GM21447 (cell line): ENCODE data around the gene ARHGAP42.

ENCODE experiments used
- ATAC-seq: cut with Tn5 transposase; IDR thresholded peaks from one replicate; pipeline ENCODE4 v1.9.1; 2021; ENCODE audit not compliant: unreplicated experiment

The ARHGAP42 gene

GRCh38 chr11:100830274-100830673 lies 143.2 kb downstream of the ARHGAP42 start:
- no peak for ATAC-seq

GRCh38 chr11:100830978-100831732 lies 144.1 kb downstream of the ARHGAP42 start:
- no peak for ATAC-seq

GRCh38 chr11:100831929-100832494 lies 144.9 kb downstream of the ARHGAP42 start:
- no peak for ATAC-seq

GRCh38 chr11:100832829-100833228 lies 145.7 kb downstream of the ARHGAP42 start:
- ATAC-seq, result no peak

- ATAC-seq, result no peak
Measured at GRCh38 chr11:100833276-100833675, 146.2 kb downstream of the ARHGAP42 start.

- ATAC-seq, result no peak
Measured at GRCh38 chr11:100835854-100836253, 148.8 kb downstream of the ARHGAP42 start.

GRCh38 chr11:100837311-100837710 lies 150.2 kb downstream of the ARHGAP42 start:
- ATAC-seq, result no peak

GRCh38 chr11:100841711-100842407 lies 154.8 kb downstream of the ARHGAP42 start:
- no peak for ATAC-seq

GRCh38 chr11:100847696-100848216 lies 160.7 kb downstream of the ARHGAP42 start:
- no peak for ATAC-seq

GRCh38 chr11:100849009-100849900 lies 162.2 kb downstream of the ARHGAP42 start:
- ATAC-seq, result no peak

GRCh38 chr11:100849901-100850235 lies 162.8 kb downstream of the ARHGAP42 start:
- no peak for ATAC-seq

GRCh38 chr11:100851147-100851546 lies 164.1 kb downstream of the ARHGAP42 start:
- no peak for ATAC-seq

GRCh38 chr11:100851584-100852152 lies 164.6 kb downstream of the ARHGAP42 start:
- no peak for ATAC-seq

GRCh38 chr11:100855466-100856067 lies 168.5 kb downstream of the ARHGAP42 start:
- no peak for ATAC-seq

- ATAC-seq, result no peak
Measured at GRCh38 chr11:100857236-100858005, 170.3 kb downstream of the ARHGAP42 start.

- no peak for ATAC-seq
Measured at GRCh38 chr11:100860318-100861155, 173.4 kb downstream of the ARHGAP42 start.

GRCh38 chr11:100861212-100861611 lies 174.1 kb downstream of the ARHGAP42 start:
- ATAC-seq, result no peak

GRCh38 chr11:100863080-100863581 lies 176.0 kb downstream of the ARHGAP42 start:
- peak; percentile 77 for ATAC-seq
